Fibroblast of skin of left biceps (primary cell): ENCODE data around the gene CDKAL1.
A peak's percentile ranks its signal among the peaks of the same experiment; 100 is the strongest.
"Not testable (repeated sequence)": the region's sequence is repeated elsewhere in the genome, so short reads cannot be mapped to it uniquely, and the experiment has no call there.

Experiments
- DNase-seq, 2 experiments: peaks; one replicate each; pipeline ENCODE4 v3.0.0-alpha.2; 2013; ENCODE audit warnings: low read depth in 2 of 2

The CDKAL1 gene

GRCh38 chr6:21073318-21073839, 539.1 kb downstream of the CDKAL1 start:
- DNase-seq, result no peak

GRCh38 chr6:21074484-21074883, 540.2 kb downstream of the CDKAL1 start:
- no peak for DNase-seq

- DNase-seq, result no peak
Observed at GRCh38 chr6:21075986-21076385, 541.7 kb downstream of the CDKAL1 start.

GRCh38 chr6:21078497-21078896, 544.2 kb downstream of the CDKAL1 start:
- DNase-seq, result no peak

GRCh38 chr6:21079468-21080048, 545.3 kb downstream of the CDKAL1 start:
- DNase-seq, result peak; percentile 28 to 37

- DNase-seq, result no peak
Observed at GRCh38 chr6:21080221-21080620, 546.0 kb downstream of the CDKAL1 start.

GRCh38 chr6:21082091-21082490, 547.8 kb downstream of the CDKAL1 start:
- DNase-seq, result no peak

- DNase-seq, result no peak
Observed at GRCh38 chr6:21083708-21084107, 549.5 kb downstream of the CDKAL1 start.

- DNase-seq, result peak; percentile 38 to 44
Observed at GRCh38 chr6:21084656-21085055, 550.4 kb downstream of the CDKAL1 start.

GRCh38 chr6:21085211-21085610, 551.0 kb downstream of the CDKAL1 start:
- no peak for DNase-seq

GRCh38 chr6:21085643-21086042, 551.4 kb downstream of the CDKAL1 start:
- no peak for DNase-seq

GRCh38 chr6:21087188-21087587, 552.9 kb downstream of the CDKAL1 start:
- DNase-seq, result no peak

- DNase-seq, result no peak
Observed at GRCh38 chr6:21091411-21091810, 557.2 kb downstream of the CDKAL1 start.

- DNase-seq, result not testable (repeated sequence)
Observed at GRCh38 chr6:21092231-21092772, 558.0 kb downstream of the CDKAL1 start.

- no peak for DNase-seq
Observed at GRCh38 chr6:21095462-21095861, 561.2 kb downstream of the CDKAL1 start.

GRCh38 chr6:21098134-21098533, 563.9 kb downstream of the CDKAL1 start:
- DNase-seq, result no peak

GRCh38 chr6:21098744-21099143, 564.5 kb downstream of the CDKAL1 start:
- DNase-seq, result no peak

GRCh38 chr6:21099338-21100314, 565.4 kb downstream of the CDKAL1 start:
- DNase-seq, result no peak

GRCh38 chr6:21100991-21101390, 566.7 kb downstream of the CDKAL1 start:
- no peak for DNase-seq

- DNase-seq, result no peak
Observed at GRCh38 chr6:21101694-21102093, 567.4 kb downstream of the CDKAL1 start.

- no peak for DNase-seq
Observed at GRCh38 chr6:21102201-21102600, 567.9 kb downstream of the CDKAL1 start.

- no peak for DNase-seq
Observed at GRCh38 chr6:21102624-21103023, 568.4 kb downstream of the CDKAL1 start.
